IMR-90 (cell line): Measurements from ENCODE around the gene ACACA.
"Not testable (repeated sequence)": the region's sequence is repeated elsewhere in the genome, so short reads cannot be mapped to it uniquely, and the experiment has no call there.

Experiments used
- CEBPB ChIP-seq: IDR thresholded peaks from 2 replicates; pipeline ENCODE4 v1.6.1; 2012; ENCODE audit warnings: low read depth, low read length, improper control_type of control experiment
- CHD1 ChIP-seq: IDR thresholded peaks from 2 replicates; pipeline ENCODE4 v1.6.1; 2012; ENCODE audit warnings: low read depth, low read length, improper control_type of control experiment
- MAFK ChIP-seq: IDR thresholded peaks from 2 replicates; pipeline ENCODE4 v1.6.1; 2012; ENCODE audit warnings: low read depth, low read length, improper control_type of control experiment
- MXI1 ChIP-seq: IDR thresholded peaks from 2 replicates; pipeline ENCODE4 v1.6.1; 2012; ENCODE audit warnings: low read depth, mild to moderate bottlenecking, low read length, moderate library complexity, borderline replicate concordance
- NFE2L2 ChIP-seq: fragments of 150-350 bp; IDR thresholded peaks from 2 replicates; pipeline ENCODE4 v1.6.1; 2016; ENCODE audit warnings: low read depth, mild to moderate bottlenecking, low read length
- POLR2A ChIP-seq: IDR thresholded peaks from 2 replicates; pipeline ENCODE4 v1.6.1; 2012; ENCODE audit warnings: mild to moderate bottlenecking, low read depth, low read length
- RAD21 ChIP-seq: IDR thresholded peaks from 2 replicates; pipeline ENCODE4 v1.6.1; 2012; ENCODE audit warnings: low read length, improper control_type of control experiment
- RFX5 ChIP-seq: IDR thresholded peaks from 2 replicates; pipeline ENCODE4 v1.8.0; 2012; ENCODE audit warnings: low read depth, mild to moderate bottlenecking, low read length, moderate library complexity
- SMC3 ChIP-seq: fragments of 150-350 bp; IDR thresholded peaks from 2 replicates; pipeline ENCODE4 v1.6.1; 2016; ENCODE audit warnings: low read depth, mild to moderate bottlenecking, antibody characterized with exemption, low read length, moderate library complexity
- TF ChIP-seq, protein P1 (sequence below): fragments of 150-350 bp; IDR thresholded peaks from 2 replicates; pipeline ENCODE4 v1.6.1; 2017; ENCODE audit warnings: mild to moderate bottlenecking, antibody characterized with exemption, low read length, low read depth
- TF ChIP-seq, protein P2 (sequence below): conservative IDR thresholded peaks from 2 replicates; pipeline ENCODE4 v1.5.1; 2012; ENCODE audit warnings: mild to moderate bottlenecking, low read depth, low read length, improper control_type of control experiment

- not testable (repeated sequence) for TF ChIP-seq POLR2A, RAD21, CHD1, MAFK, CEBPB, MXI1, NFE2L2, RFX5, SMC3
- TF ChIP-seq, protein P1, sequence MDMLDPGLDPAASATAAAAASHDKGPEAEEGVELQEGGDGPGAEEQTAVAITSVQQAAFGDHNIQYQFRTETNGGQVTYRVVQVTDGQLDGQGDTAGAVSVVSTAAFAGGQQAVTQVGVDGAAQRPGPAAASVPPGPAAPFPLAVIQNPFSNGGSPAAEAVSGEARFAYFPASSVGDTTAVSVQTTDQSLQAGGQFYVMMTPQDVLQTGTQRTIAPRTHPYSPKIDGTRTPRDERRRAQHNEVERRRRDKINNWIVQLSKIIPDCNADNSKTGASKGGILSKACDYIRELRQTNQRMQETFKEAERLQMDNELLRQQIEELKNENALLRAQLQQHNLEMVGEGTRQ, result not testable (repeated sequence)
- TF ChIP-seq, protein P2, sequence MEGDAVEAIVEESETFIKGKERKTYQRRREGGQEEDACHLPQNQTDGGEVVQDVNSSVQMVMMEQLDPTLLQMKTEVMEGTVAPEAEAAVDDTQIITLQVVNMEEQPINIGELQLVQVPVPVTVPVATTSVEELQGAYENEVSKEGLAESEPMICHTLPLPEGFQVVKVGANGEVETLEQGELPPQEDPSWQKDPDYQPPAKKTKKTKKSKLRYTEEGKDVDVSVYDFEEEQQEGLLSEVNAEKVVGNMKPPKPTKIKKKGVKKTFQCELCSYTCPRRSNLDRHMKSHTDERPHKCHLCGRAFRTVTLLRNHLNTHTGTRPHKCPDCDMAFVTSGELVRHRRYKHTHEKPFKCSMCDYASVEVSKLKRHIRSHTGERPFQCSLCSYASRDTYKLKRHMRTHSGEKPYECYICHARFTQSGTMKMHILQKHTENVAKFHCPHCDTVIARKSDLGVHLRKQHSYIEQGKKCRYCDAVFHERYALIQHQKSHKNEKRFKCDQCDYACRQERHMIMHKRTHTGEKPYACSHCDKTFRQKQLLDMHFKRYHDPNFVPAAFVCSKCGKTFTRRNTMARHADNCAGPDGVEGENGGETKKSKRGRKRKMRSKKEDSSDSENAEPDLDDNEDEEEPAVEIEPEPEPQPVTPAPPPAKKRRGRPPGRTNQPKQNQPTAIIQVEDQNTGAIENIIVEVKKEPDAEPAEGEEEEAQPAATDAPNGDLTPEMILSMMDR, result not testable (repeated sequence)
Measured at GRCh38 chr17:37405522-37405921, 1.1 kb downstream of the ACACA start.
